ENCODE data around the gene SPINT3. TPM values are rescaled to one million over a fixed set of nuclear protein-coding genes. Genes with fewer than 3 reads are reported as not detected.

The SPINT3 gene, protein sequence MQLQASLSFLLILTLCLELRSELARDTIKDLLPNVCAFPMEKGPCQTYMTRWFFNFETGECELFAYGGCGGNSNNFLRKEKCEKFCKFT
- not detected in 2 replicates for total RNA-seq (2013; cell fraction: nucleolus; rRNA removed)
- not detected in 2 replicates for total RNA-seq (2014; rRNA removed)
- total RNA-seq (2014; rRNA removed; fragmentation: Illumina TruSeq; extraction: Trizol) = not detected in 2 replicates
- not detected in 2 replicates for total RNA-seq (2021)
- polyA plus RNA-seq (2011; ENCODE audit: low read depth) = not detected
- polyA plus RNA-seq (2011; rRNA removed) = not detected in 2 replicates
- polyA plus RNA-seq (2011; cell fraction: cytosol; rRNA removed) = not detected in 2 replicates
- polyA plus RNA-seq (2011; cell fraction: nucleus; rRNA removed) = not detected in 2 replicates
- polyA plus RNA-seq (2012) = not detected in 2 replicates
- not detected in 2 replicates for polyA plus RNA-seq (2014; fragmentation: Illumina TruSeq; extraction: Trizol)
- polyA plus RNA-seq (2014; fragmentation: Nextera tagmentation; extraction: Ambion mirVana) = not detected
- not detected in 2 replicates for polyA plus RNA-seq (2014; rRNA removed)
- not detected for polyA plus RNA-seq (2016; fragmentation: Nextera tagmentation; extraction: Ambion mirVana)
- polyA minus RNA-seq (2011; rRNA and poly(A)+ RNA removed) = not detected in 2 replicates
- polyA minus RNA-seq (2011; cell fraction: cytosol; rRNA and poly(A)+ RNA removed) = not detected in 2 replicates
- polyA minus RNA-seq (2011; cell fraction: nucleus; rRNA and poly(A)+ RNA removed) = not detected in 2 replicates
- Bru-seq, nascent RNA = not detected
- not detected for BruChase-seq, experiment 1, labeled RNA remaining after a 6-hour chase
- BruChase-seq, experiment 2, labeled RNA remaining after a 2-hour chase = not detected
- long read RNA-seq, experiment 1 = 0 reads
- long read RNA-seq, experiment 2 = 0 reads

DNA sequence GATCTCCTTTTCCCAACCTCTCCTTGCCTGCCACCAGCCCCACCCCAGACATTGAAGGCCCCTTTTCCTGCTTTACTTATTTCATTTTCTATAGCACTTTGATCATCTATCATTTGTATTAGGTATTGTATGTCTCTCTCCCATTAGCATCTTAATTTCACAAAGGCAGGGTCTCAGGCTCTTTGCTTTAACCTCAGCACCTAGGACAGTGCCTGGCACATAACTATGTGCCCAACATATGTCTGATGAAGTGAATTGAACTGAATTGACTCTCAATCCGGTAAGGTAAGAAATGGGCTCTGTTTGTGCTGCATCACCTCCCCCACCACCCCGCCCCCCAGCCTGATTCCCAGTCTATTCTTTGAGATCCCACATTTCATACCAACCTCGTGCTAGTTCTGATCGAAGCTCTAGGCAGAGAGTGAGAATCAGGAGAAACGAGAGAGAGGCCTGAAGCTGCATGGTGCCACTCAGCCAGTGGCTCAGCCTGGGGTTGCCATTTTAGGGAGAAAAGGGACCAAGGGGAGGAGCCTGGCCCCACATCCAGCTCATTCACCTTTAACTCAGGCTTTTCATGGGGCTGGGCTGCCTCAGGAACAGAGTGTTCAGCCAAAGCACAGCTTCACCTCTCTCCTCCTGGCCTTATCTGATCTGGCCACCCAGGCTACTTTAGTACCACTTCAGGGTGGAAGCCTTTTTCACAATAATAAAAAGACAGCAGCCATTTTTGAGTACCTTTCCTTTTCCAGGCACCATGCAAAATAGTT is at the start of gene SPINT3:
Gene SPINT3, minus strand, starts transcription at position 476 of the 767 bp plus-strand sequence. Its CDS starts 14 bp downstream, at position 462.
- Histone ChIP-seq H3K9ac (ENCODE audit: control insufficient read depth, insufficient read depth, low read length) (no peak within 1 kb of the TSS), H2AFZ (ENCODE audit: control insufficient read depth, low read depth, low read length) (no peak within 1 kb of the TSS), H3K9me3 (replicated peaks; ENCODE audit: control insufficient read depth, insufficient read depth, low read length) (no peaks in the 10 kb centered on the region), H3K4me1 (ENCODE audit: control insufficient read depth, insufficient read depth, low read length) (no peaks in the 10 kb centered on the region), H4K20me1 (ENCODE audit: control insufficient read depth, insufficient read depth) (no peaks in the 10 kb centered on the region), H3K27ac (ENCODE audit: control insufficient read depth, insufficient read depth) (no peak within 1 kb of the TSS), H3K4me3 (no peak within 1 kb of the TSS), H3K79me2 (ENCODE audit: control insufficient read depth, insufficient read depth, low read length) (no peaks in the 10 kb centered on the region), H3K36me3 (ENCODE audit: control insufficient read depth in 2 of 2, insufficient read depth in 2 of 2, low read length in 1 of 2) (no peaks in the 10 kb centered on the region), H3K4me2 (ENCODE audit: control insufficient read depth, insufficient read depth) (no peak within 1 kb of the TSS), H3K27me3 (replicated peaks in 1 of 2; ENCODE audit: control insufficient read depth in 2 of 2, insufficient read depth in 2 of 2, low read length in 1 of 2) (no peaks in the 10 kb centered on the region)
- CTCF ChIA-PET = no interaction called here
- WGBS (ENCODE audit: insufficient coverage, insufficient replicate concordance, low lambda C conversion rate, missing lambda C conversion rate) = 13% methylated on average over 5 of the region's 5 CpGs
- DNase-seq (ENCODE audit: low read depth, low spot score) (no peak), ATAC-seq (no peak), FAIRE-seq (no peak)
- TF ChIP-seq, protein P1, sequence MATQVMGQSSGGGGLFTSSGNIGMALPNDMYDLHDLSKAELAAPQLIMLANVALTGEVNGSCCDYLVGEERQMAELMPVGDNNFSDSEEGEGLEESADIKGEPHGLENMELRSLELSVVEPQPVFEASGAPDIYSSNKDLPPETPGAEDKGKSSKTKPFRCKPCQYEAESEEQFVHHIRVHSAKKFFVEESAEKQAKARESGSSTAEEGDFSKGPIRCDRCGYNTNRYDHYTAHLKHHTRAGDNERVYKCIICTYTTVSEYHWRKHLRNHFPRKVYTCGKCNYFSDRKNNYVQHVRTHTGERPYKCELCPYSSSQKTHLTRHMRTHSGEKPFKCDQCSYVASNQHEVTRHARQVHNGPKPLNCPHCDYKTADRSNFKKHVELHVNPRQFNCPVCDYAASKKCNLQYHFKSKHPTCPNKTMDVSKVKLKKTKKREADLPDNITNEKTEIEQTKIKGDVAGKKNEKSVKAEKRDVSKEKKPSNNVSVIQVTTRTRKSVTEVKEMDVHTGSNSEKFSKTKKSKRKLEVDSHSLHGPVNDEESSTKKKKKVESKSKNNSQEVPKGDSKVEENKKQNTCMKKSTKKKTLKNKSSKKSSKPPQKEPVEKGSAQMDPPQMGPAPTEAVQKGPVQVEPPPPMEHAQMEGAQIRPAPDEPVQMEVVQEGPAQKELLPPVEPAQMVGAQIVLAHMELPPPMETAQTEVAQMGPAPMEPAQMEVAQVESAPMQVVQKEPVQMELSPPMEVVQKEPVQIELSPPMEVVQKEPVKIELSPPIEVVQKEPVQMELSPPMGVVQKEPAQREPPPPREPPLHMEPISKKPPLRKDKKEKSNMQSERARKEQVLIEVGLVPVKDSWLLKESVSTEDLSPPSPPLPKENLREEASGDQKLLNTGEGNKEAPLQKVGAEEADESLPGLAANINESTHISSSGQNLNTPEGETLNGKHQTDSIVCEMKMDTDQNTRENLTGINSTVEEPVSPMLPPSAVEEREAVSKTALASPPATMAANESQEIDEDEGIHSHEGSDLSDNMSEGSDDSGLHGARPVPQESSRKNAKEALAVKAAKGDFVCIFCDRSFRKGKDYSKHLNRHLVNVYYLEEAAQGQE (IDR thresholded peaks at IDR 0.05; ENCODE audit: low read depth, low read length) = peak; percentile 57; the same call in 1 of the 2 replicates
- no peak for TF ChIP-seq MXI1 (IDR thresholded peaks at IDR 0.05; ENCODE audit: low read depth, low read length)
- POLR2A ChIA-PET = interaction anchor here (0.6 kb wide), 1 partner anchor 98 kb away, joined by 4 read pairs; no protein-coding TSS in a partner anchor
- no TSS peak for BruUV-seq (replicated peaks)
- RAD21 ChIA-PET (ENCODE audit: unreplicated experiment) = no interaction called here
- in situ Hi-C loops (cut with MboI) (no loop called here), intact Hi-C loops (cut with micrococcal nuclease; ENCODE audit: unreplicated experiment) (no loop called here)
- SMC1A ChIA-PET (ENCODE audit: uncharacterized antibody, unreplicated experiment) = no interaction called here

Data from GM12878 (cell line).